GM21737 (cell line): ENCODE data around the gene ACSF3.
"Not testable (repeated sequence)": the region's sequence is repeated elsewhere in the genome, so short reads cannot be mapped to it uniquely, and the experiment has no call there.

ENCODE experiments used
- ATAC-seq: cut with Tn5 transposase; IDR thresholded peaks from one replicate; pipeline ENCODE4 v1.9.1; 2021; ENCODE audit warnings: mild to moderate bottlenecking, moderate library complexity; ENCODE audit not compliant: unreplicated experiment

Gene ACSF3

GRCh38 chr16:89055313-89055712 is 38.3 kb upstream of the ACSF3 start:
- ATAC-seq = no peak

GRCh38 chr16:89055894-89056555 is 37.6 kb upstream of the ACSF3 start:
- ATAC-seq = no peak

GRCh38 chr16:89056592-89056991 is 37.1 kb upstream of the ACSF3 start:
- no peak for ATAC-seq

GRCh38 chr16:89057738-89058137 is 35.9 kb upstream of the ACSF3 start:
- no peak for ATAC-seq

GRCh38 chr16:89058812-89059211 is 34.8 kb upstream of the ACSF3 start:
- ATAC-seq = no peak

GRCh38 chr16:89060207-89060794 is 33.4 kb upstream of the ACSF3 start:
- ATAC-seq = no peak

- ATAC-seq = no peak
Observed at GRCh38 chr16:89061086-89061485, 32.6 kb upstream of the ACSF3 start.

GRCh38 chr16:89061590-89062380 is 31.9 kb upstream of the ACSF3 start:
- no peak for ATAC-seq

GRCh38 chr16:89062389-89063345 is 31.0 kb upstream of the ACSF3 start:
- ATAC-seq = no peak

GRCh38 chr16:89063768-89064320 is 29.8 kb upstream of the ACSF3 start:
- no peak for ATAC-seq

GRCh38 chr16:89064606-89065457 is 28.8 kb upstream of the ACSF3 start:
- no peak for ATAC-seq

GRCh38 chr16:89065458-89065822 is 28.2 kb upstream of the ACSF3 start:
- no peak for ATAC-seq

- no peak for ATAC-seq
Observed at GRCh38 chr16:89066721-89067120, 26.9 kb upstream of the ACSF3 start.

GRCh38 chr16:89067677-89068443 is 25.8 kb upstream of the ACSF3 start:
- no peak for ATAC-seq

- not testable (repeated sequence) for ATAC-seq
Observed at GRCh38 chr16:89068814-89069616, 24.6 kb upstream of the ACSF3 start.

- no peak for ATAC-seq
Observed at GRCh38 chr16:89069920-89070319, 23.7 kb upstream of the ACSF3 start.

- ATAC-seq = no peak
Observed at GRCh38 chr16:89070590-89070989, 23.1 kb upstream of the ACSF3 start.
